GM12891 (cell line): Measurements from ENCODE around the gene ZNF282.
A peak's percentile ranks its signal among the peaks of the same experiment; 100 is the strongest.

Source experiments
- PAX5 ChIP-seq: IDR thresholded peaks from 2 replicates; pipeline ENCODE4 v1.6.1; 2011; ENCODE audit warnings: low read length, moderate library complexity, mild to moderate bottlenecking; ENCODE audit not compliant: insufficient read depth, severe bottlenecking
- POLR2A ChIP-seq: IDR thresholded peaks from 2 replicates; pipeline ENCODE4 v1.6.1; 2011; ENCODE audit warnings: low read depth, low read length, control low read depth
- POLR2AphosphoS5 ChIP-seq: IDR thresholded peaks from 2 replicates; pipeline ENCODE4 v1.6.1; 2011; ENCODE audit warnings: low read depth, low read length, control low read depth
- SPI1 ChIP-seq: IDR thresholded peaks from 2 replicates; pipeline ENCODE4 v1.6.1; 2011; ENCODE audit warnings: low read depth, low read length, control low read depth
- TAF1 ChIP-seq: IDR thresholded peaks from 2 replicates; pipeline ENCODE4 v1.6.1; 2011; ENCODE audit warnings: low read depth, low read length, control low read depth

DNA sequence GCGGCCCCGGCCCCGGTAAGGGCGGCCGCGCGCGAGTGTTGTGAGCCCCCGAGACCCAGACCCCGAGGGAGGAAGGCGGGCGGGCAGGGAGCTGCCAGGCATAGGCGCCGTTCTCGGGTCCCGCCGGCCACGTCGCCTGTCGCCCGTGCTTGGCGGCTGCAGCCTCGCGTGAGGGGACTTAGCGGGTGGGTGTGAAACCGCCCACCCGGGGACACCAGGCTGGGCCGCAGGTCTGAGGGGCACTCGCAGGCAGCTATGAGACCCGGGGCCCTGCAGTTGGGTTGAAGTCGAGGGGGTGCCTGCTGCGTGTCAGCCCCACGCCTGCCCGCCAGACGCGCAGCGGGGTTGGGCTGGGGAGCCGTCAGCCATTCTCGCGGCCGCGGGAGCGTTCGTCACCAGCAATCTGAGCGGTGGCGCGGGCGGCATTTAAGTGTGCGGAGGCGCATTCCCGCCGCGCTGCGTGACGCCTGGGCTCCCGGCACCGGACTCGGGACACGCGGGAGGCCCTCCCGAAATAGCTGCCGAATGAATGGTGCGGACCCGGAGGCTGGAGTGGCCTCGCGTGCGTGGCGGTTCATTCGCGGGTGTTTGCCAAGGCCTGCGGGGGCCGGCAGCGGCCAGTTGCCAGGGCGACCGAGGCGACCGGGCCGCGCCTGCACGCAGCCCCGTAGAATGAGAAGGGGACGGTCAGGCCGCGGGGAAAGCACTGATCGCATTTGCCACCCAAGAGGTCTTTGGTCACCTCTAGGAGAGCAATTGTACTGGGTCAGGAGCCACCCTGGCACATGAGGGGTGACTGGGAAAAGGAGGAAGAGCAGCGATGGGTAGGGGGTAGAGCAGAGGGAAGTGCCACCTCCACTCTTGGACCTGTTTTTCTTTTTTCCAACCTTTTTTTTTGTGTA is 47.3 kb upstream of the ZNF282 start:
- TF ChIP-seq POLR2AphosphoS5 (no peak), POLR2A (0 out of 2 replicates have a peak, but pooled peaks have one; percentile 47), TAF1 (no peak), SPI1 (no peak), PAX5 (no peak)
